HG03196 (cell line): ENCODE measurements around the gene ATP8A2.
"Not testable (repeated sequence)": the region's sequence is repeated elsewhere in the genome, so short reads cannot be mapped to it uniquely, and the experiment has no call there.

Experiments
- ATAC-seq: cut with Tn5 transposase; IDR thresholded peaks from one replicate; pipeline ENCODE4 v1.9.1; 2021; ENCODE audit not compliant: unreplicated experiment

ATP8A2 gene

DNA sequence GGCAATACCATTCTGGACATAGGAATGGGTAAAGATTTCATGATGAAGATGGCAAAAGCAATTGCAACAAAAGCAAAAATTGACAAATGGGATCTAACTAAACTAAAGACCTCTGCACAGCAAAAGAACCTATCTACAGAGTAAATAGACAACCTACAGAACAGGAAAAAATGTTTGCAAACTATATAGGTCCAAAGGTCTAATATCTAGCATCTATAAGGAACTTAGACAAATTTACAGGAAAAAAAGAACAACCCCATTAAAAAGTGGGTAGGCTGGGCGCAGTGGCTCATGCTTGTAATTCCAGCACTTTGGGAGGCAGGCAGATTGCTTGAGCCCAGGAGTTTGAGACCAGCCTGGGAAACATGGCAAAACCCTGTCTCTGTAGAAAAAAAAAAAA lies 418.4 kb downstream of the ATP8A2 start:
- not testable (repeated sequence) for ATAC-seq

DNA sequence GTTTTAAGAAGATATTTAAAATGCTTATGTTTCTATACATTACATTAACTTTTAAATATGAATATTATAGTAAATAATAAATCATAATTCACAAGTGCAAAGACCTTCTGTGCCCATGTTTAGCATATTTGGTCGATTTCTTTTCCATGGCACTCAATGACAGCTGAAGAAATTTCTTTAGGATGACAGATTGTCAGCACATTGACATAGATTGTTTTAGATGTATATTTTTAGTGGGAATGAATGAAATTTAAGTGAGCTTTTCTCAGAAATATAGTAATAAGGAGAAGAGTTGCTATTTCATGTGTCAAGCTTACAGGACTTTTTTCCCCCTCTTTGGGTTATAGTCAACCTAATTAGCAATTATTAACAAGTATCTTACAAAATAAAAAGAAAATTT lies 423.5 kb downstream of the ATP8A2 start:
- ATAC-seq, result no peak

DNA sequence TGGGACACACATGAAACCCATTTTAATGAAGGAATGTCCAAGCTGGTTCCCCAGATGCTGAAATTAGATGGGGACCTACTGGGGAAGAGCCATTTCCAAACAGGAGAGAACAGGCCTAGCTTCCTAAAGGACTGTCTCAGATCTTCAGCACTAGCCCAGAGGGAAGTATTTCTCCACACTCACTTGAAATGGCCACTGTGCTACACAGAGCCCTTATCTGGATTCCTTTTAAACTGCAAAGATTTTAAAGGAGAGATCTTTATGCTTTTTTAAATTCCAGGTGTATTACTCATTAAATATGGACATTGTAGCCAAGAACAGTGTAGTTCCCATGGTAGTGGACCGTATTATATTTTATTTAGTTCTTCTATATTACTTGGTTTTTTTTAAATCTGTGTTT lies 424.7 kb downstream of the ATP8A2 start:
- ATAC-seq, result no peak

DNA sequence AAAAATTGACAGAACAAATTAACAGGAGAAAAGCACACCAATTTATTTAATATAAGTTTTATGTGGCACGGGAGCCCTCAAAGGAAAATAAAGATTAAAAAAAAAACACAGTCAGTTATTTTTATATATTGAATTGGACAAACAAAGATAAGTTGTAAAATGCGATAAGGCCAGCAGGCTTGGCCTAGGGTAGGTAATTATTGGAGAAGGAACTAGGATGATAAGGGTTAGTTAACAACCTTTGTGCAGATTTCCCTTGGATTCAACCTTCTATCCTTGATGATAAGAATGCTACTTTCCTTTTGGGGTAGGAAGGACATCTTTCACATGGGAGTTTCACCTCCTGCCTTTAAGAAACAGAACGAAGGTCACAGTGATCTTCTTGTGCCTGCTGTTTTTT lies 427.2 kb downstream of the ATP8A2 start:
- no peak for ATAC-seq

DNA sequence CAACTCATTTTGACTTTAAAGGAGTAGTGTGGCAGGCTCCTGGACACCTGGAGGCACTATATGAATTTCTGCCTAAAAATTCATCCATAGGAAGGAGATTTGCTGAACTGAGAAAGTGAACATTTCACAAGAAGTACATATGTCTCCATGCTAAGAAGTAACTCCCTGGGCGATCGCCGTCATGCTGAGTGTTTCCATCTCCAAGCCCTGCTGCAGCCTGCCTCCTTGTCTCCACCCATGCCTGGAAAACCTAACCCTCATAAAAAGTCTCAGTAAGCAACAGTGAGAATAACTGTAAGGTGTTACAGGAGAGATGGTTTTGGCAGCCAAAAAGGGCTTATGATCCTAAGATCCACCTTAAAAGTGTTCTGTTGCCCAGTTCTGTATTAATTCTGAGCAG lies 428.7 kb downstream of the ATP8A2 start:
- no peak for ATAC-seq

GRCh38 chr13:25802579-25802978 lies 430.8 kb downstream of the ATP8A2 start:
- ATAC-seq, result no peak

GRCh38 chr13:25803641-25804040 lies 431.9 kb downstream of the ATP8A2 start:
- no peak for ATAC-seq

DNA sequence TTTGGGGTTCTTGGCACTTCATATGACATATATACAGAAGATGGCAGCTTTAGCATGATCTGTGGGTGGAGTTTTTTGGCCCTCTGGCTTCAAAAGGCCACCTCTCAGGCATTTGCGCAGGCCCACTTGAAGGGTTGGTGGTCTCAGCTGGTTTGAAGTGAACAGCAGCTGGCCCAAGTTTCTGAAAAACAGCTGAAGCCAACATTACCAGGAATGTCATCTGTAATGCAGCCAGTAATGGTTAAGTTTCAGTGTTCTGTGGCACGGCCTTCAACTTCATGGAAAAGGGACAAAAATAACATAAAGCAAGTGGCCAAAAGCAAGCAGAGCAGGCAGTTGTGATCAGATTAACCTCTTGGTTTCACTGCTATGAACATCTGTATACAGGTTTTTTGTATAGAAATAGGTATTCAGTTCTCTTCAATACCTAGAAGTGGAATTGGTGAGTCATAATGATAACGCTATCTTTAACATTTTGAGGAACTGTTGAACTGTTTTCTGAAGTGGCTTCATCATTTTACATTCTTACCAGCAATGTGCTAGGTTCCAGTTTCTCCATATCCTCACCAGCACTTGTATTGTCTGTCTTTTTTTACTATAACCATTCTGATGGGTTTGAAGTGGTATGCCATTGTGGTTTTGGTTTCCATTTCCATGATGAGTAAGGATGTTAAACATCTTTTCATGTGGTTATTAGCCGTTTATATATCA lies 434.6 kb downstream of the ATP8A2 start:
- ATAC-seq, result no peak

DNA sequence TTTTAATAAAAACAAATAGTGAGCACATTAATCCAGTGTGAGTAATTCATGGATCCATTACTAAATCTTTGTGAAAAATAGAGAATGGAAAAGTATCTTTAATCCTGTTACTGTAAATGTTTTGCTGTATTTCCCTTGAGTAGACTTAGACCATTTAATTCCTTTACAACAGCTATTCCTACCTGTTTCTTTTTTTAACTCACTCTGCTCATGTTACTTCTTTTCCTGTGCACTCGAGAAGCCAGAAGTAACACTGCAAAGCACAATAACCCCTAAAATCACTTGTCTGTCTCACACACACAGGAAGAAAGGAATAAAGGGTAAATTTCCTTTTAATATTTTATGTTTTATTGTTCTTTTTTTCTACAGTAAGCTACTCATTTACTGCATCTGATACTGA lies 435.8 kb downstream of the ATP8A2 start:
- ATAC-seq, result no peak

DNA sequence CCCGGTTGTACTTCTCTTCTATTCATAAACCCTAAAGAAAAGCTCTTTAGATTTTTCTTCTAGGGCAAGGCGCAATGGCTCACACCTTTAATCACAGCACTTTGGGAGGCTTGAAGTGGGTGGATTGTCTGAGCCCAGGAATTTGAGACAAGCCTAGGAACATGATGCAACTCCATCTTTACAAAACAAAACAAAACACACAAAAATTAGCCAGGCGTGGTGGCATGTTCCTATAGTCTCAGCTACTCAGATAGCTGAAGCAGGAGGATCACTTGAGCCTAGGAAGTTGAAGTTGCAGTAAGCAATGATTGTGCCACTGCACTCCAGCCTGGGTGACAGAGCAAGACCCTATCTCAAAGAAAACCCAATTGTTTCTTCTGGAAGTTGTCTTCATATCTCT lies 439.7 kb downstream of the ATP8A2 start:
- no peak for ATAC-seq

DNA sequence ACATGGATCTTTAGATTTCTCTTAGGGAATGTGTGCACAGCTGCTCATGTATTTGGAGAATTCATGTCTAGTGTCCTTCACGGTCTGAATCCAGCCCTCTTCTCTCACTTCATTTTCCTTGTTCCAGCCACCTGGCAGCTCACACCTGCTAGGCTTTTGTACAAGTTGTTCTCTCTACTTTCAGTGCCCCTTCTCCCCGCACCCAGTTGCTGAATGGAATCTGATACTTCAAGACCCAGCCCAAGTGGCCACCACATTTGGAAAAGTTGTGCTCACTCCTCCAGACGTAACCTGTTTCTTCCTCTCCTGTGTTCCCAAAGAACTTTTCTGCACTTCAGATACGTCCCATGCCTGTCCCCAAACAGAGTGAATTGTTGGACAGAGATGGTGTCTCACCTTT lies 444.5 kb downstream of the ATP8A2 start:
- ATAC-seq, result no peak

GRCh38 chr13:25819856-25820530 lies 448.2 kb downstream of the ATP8A2 start:
- ATAC-seq, result no peak

DNA sequence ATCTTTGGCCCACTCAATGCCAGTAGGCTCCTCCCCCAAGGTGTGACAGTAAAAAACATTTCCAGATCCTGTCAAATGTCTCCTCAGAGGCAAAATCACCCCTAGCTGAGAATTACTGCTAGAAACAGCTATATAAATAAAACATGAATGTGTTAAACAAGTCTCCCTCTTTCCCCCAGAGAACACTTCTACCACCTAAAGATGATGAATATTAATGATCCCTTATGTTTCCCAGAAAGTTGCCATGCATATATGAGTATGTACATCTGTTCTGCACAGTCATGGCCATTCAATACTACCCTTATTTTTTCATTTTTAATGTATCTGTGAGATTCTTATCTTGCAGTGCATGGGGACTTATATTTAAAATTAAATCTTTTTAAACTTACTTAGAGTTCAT lies 450.0 kb downstream of the ATP8A2 start:
- ATAC-seq, result no peak

DNA sequence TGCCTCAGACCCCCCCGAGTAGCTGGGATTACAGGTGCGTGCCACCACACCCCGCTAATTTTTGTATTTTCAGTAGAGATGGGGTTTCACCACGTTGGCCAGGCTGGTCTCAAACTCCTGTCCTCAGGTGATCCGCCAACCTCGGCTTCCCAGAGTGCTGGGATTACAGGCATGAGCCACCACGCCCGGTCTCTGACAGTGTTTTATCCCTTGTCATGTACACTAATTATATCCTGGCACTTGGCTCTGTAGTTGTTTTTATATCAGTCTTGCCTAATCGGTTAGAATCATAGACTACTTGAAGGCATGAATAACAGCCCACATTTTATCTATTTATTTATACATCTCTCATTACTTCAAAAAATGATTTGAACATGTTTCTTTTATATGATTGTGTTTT lies 455.4 kb downstream of the ATP8A2 start:
- ATAC-seq, result not testable (repeated sequence)

DNA sequence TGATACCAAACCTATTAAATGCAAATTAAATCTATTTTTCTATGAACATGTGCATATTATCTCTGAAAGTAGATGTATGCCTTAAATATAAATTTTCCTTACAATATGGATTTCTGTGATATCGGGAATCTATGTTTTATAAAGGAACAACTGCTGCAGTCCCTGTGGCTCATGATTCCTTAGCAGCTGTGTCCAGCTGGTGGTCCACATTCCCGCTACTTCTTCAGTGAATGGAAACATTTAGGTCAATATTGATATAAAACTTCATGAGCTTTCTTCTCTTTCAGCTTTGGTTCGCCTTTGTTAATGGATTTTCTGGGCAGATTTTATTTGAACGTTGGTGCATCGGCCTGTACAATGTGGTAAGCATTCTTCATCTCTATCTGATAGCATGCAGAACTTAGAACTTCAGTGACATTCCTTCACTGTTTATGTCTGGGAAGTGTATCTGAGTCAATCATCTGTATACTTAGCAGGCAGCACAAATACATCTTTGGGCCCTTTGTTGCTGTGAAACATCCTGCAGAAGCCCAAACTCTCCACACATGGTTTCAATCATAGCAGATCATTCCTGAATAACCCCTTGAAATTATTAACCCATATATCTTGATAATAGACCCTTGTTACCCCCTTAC lies 456.2 kb downstream of the ATP8A2 start:
- ATAC-seq, result no peak

DNA sequence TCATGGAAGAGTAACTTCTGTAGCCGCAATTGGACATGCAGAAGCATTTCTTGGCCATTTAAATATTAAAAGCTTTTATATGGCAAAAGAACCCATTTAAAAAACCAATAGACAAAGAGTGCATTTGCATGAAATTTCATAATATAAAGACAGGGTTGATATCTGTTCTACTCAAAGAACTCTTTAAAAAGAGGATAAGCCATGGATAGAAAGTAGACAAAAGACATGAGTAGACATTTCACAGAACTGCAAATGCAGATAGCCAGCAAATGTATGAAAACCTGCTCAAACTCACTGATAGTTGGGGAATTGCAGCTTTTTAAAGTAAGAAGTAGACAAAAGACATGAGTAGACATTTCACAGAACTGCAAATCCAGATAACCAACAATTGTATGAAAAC lies 462.0 kb downstream of the ATP8A2 start:
- ATAC-seq, result no peak

DNA sequence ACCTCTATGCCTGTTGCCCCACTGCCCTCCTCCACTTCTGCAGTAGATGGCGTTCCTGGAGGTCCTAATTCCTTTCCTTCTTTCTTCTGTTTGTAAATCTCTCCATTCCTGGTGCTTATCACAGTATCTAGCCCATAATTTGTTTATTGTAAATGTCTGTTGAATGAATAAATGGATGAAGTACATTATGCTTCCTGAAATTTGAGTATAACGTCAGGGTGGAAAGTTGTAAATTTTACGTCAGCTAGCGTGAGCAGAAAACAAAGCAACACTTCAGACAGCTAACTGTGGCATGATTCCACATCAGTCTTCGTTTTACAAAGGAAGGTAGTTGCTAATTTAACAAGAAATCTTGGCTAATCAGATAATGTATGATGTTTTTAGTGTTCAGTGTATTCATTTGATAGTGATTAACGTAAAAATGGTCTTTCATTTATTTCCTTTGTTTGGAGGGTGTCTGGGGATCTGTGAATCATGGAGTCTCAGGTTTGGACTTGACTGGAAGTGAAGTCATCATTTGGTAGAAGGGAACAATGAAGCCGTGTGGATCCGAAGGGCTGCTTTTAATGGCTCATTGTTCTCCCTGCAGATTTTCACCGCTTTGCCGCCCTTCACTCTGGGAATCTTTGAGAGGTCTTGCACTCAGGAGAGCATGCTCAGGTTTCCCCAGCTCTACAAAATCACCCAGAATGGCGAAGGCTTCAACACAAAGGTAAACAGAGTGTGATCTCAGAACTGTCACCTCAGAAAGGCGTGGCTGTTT lies 465.0 kb downstream of the ATP8A2 start:
- ATAC-seq, result no peak

GRCh38 chr13:25839371-25839770 lies 467.6 kb downstream of the ATP8A2 start:
- ATAC-seq, result no peak

DNA sequence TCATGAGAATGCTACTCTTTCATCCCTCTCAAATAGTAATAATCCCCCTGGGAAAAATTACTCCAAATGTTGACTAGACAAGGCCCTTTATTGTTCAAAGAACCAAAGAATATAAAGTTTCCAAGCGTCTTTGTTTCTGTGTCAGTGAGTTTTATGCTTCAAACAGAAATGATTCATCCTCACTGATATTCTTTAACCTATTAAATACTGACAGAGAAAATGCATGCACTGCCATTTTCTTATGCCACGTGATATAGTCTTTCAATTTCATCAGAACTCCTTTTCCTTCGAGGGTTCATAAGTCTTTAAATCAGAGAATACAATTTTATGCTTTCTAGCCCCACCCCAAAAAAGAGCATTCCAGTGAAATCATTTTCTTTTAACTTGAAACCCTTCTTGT lies 468.5 kb downstream of the ATP8A2 start:
- ATAC-seq, result no peak

GRCh38 chr13:25840931-25841330 lies 469.2 kb downstream of the ATP8A2 start:
- ATAC-seq, result no peak

DNA sequence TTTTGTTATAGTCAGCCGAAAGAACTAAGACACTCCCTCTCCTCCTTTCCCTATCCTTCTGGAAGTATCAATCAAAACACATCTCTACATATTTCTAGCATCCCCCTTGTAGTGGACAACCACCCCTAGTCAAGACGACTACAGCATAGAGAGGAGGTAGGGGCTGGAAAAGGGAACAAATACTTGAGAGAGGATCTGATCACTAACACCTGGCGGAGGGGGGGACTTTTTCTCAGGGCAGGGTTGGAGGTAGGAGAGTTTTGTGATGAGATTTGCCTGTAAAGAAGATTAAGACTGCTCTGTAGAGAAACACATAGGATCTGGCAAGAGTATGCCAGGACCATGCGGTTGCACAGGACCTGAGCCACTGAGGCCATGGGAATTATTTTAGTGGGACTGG lies 471.9 kb downstream of the ATP8A2 start:
- ATAC-seq, result no peak
